Measurements from ENCODE around the gene CORO7.

CORO7 gene

DNA sequence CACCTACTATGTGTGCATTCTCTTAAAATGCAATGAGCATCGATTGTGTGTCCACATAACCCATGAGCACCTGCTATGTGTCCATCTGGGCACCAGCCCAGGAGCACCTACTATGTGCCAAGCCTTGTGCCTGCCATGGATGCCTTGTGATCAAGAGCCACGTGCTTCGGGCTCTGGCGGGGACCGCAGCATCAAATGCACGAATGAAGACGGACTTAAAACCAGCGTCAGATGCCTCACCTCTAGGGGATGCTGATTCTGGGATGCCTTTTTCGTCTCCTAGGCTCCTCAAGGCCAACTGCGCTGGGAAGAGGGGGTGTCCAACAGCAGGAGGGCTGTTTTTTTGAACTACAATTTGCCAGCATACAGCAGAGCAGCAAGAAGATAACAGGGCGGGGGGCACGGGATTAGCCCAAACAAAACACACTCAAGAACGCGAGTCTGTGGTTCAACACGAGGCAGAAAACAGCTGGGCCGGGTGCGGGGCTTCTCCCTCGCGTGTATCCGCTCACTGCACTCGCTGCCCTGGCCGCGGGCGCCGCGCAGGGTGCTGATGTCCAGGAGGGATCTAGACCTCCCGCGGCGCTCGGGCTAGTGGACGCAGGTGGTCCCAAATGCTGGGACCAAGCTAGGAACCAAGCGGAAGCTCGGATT lies 101.7 kb downstream of the CORO7 start:
- Histone ChIP-seq H3K4me3 (replicated peaks; ENCODE audit: low read depth, low read length) (peak overlapping the region; percentile 43), H3K36me3 (ENCODE audit: control insufficient read depth, insufficient read depth, low read length) (no peaks in the 10 kb centered on the region), H3K27me3 (replicated peaks; ENCODE audit: control insufficient read depth, insufficient read depth, low read length) (peaks cover 8% of the 10 kb centered on the region)
- TF ChIP-seq, protein P1, sequence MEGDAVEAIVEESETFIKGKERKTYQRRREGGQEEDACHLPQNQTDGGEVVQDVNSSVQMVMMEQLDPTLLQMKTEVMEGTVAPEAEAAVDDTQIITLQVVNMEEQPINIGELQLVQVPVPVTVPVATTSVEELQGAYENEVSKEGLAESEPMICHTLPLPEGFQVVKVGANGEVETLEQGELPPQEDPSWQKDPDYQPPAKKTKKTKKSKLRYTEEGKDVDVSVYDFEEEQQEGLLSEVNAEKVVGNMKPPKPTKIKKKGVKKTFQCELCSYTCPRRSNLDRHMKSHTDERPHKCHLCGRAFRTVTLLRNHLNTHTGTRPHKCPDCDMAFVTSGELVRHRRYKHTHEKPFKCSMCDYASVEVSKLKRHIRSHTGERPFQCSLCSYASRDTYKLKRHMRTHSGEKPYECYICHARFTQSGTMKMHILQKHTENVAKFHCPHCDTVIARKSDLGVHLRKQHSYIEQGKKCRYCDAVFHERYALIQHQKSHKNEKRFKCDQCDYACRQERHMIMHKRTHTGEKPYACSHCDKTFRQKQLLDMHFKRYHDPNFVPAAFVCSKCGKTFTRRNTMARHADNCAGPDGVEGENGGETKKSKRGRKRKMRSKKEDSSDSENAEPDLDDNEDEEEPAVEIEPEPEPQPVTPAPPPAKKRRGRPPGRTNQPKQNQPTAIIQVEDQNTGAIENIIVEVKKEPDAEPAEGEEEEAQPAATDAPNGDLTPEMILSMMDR (IDR thresholded peaks at IDR 0.05; ENCODE audit: insufficient read depth, low read length, poor library complexity, severe bottlenecking), result no peak
- no peak for DNase-seq (ENCODE audit: extremely low read depth, insufficient read length)

DNA sequence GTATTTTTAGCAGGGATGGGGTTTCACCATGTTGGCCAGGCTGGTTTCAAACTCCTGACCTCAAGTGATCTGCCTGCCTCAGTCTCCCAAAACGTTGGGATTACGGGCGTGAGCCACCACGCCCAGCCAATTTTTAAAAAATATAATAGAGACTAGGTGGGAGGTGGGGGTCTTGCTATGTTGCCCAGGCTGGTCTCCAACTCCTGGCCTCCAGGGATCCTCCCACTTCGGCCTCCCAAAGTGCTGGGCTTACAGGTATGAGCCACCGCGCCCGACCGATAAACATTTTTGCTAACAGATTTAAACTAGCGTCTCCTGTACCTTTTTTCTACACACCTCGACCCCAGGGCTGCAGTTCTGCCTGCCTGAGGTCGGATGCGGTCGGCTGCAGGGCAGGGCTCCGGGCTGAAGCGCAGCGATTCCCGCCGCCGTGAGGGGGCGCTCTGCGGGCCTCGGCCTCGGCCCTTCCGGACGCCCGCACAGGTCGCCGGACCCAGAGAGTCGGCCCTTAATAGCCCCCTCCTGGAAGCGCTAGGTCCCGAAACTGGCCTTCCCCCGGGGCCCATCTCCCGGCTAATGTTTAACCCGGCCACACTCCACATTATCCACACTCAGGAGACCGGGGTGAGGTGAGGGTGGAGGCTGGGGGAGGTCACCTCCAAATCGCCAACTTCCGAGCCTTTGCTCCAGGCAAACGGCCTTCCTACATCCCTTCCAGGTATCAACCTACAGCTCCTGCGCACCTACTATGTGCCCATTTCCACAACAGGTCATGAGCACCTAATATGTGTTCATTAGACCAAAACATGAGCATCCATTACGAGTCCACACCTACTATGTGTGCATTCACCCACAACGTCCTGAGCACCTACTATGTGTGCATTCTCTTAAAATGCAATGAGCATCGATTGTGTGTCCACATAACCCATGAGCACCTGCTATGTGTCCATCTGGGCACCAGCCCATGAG lies 102.5 kb downstream of the CORO7 start:
- no peaks in the 10 kb centered on the region for H3K36me3 ChIP-seq (ENCODE audit: control insufficient read depth, insufficient read depth, low read length)
- no peak overlapping the region for H3K4me3 ChIP-seq (replicated peaks; ENCODE audit: low read depth, low read length)
- peaks cover 8% of the 10 kb centered on the region for H3K27me3 ChIP-seq (replicated peaks; ENCODE audit: control insufficient read depth, insufficient read depth, low read length)
- peak; percentile 64 for DNase-seq (ENCODE audit: extremely low read depth, insufficient read length)
- TF ChIP-seq, protein P1 (IDR thresholded peaks at IDR 0.05; ENCODE audit: insufficient read depth, low read length, poor library complexity, severe bottlenecking), result peak; percentile 80

DNA sequence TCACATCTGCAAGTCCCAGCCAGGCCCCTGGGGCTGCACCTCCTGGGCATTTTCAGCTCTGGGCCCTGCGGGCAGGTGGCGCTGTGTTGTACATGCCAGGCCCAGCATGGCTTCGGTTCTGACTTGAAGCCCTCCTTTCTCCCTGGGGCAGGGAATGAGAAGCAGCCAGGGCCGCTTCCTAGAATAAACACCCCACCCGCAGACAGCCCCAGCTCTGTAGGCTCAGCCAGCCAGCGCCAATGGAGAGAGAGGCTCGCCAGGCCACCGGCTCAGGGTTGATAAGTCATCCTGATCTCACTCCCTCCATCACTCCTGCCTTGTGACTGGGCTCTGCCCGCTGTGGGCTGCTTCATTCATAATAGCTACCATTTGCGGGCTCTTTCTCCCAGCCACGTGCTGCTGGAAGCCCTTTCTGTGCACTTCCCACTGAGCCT lies 106.5 kb downstream of the CORO7 start:
- Histone ChIP-seq H3K36me3 (ENCODE audit: control insufficient read depth, insufficient read depth, low read length) (no peaks in the 10 kb centered on the region; the same call in 1 of the 2 replicates), H3K27me3 (replicated peaks; ENCODE audit: control insufficient read depth, insufficient read depth, low read length) (peaks cover 5% of the 10 kb centered on the region), H3K4me3 (replicated peaks; ENCODE audit: low read depth, low read length) (no peak overlapping the region)
- TF ChIP-seq, protein P1 (IDR thresholded peaks at IDR 0.05; ENCODE audit: insufficient read depth, low read length, poor library complexity, severe bottlenecking), result peak; percentile 96
- DNase-seq (ENCODE audit: extremely low read depth, insufficient read length), result peak; percentile 77

DNA sequence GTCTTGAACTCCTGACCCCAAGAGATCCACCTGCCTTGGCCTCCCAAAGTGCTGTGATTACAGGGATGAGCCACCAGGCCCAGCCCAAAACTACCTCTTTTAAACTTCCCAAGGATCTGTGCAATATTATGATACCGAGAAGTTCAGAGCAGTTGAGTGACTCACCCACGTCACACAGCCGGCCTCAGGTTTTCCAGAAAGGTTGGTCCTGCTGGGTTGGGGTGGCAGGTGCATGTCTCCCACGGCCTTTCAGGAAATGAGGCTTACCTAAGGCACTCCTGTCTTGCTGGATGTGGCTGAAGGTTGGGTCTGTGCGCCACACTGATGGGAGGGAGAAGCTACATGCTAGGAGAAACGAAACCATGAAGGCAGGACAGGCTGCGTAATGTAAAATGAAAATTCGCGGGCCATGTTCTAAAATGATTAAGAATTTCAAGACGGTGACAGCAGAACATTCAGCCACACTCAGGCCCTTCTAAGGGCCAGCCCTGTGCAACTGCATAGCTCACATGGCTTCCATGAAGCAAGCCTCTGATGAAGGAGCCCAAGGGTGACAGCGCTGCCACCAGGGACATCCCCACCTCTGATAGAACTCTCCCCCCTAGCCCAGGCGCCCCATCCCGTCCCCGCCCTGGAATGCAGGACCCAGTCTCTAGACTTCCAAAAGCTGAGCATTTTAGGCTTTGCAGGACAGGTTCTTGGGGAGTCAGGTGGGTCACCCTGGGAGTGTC lies 107.1 kb downstream of the CORO7 start:
- H3K4me3 ChIP-seq (replicated peaks; ENCODE audit: low read depth, low read length), result no peak overlapping the region
- H3K36me3 ChIP-seq (ENCODE audit: control insufficient read depth, insufficient read depth, low read length), result no peaks in the 10 kb centered on the region; the same call in 1 of the 2 replicates
- H3K27me3 ChIP-seq (replicated peaks; ENCODE audit: control insufficient read depth, insufficient read depth, low read length), result no peaks in the 10 kb centered on the region; the same call in none of the 2 replicates
- TF ChIP-seq, protein P1 (IDR thresholded peaks at IDR 0.05; ENCODE audit: insufficient read depth, low read length, poor library complexity, severe bottlenecking), result no peak
- no peak for DNase-seq (ENCODE audit: extremely low read depth, insufficient read length)

DNA sequence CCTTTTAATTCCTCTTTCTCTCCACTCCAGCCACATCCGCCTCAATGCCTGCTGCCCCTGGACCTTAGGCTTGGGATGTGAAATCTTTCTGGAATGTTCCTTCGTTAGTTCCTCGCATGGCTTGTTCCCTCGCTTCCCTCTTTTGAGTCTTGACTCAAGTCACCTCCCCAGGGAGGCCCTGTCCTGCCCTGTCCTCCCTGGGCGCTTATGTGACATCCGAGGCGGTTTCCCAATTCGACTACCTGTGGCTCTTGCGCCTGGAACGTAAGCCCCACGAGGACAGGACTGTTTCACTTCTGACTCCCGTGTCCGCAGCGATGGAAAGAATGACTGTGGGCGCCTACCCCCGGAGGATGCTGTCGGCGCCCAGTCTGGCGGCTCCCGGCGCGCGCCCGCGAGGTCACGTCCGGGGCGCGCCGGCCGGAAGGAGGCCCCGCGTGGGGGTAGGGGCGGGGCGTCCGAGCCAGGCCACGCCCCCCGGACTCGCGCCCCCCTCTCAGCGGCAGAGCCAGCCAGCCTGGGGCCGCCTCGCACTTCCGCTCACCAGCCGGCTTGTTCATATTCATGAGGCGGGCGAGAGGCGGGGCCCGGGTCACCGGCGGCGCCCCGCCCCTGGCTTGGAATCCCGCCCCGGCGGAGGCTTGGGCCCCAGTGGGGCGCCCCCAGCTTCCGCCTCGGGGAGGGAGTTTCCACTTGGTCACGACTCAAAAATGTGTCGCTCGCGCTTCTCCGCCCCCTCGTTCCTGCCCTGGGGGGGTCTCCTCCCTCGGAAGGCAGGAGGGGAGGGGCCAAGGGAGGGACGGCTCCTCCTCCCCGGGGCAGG lies 109.0 kb downstream of the CORO7 start:
- H3K4me3 ChIP-seq (replicated peaks; ENCODE audit: low read depth, low read length), result peak overlapping the region; percentile 93
- TF ChIP-seq, protein P1 (IDR thresholded peaks at IDR 0.05; ENCODE audit: insufficient read depth, low read length, poor library complexity, severe bottlenecking), result no peak
- peak; percentile 98 for DNase-seq (ENCODE audit: extremely low read depth, insufficient read length)
- H3K27me3 ChIP-seq (replicated peaks; ENCODE audit: control insufficient read depth, insufficient read depth, low read length), result no peaks in the 10 kb centered on the region
- peaks cover 2% of the 10 kb centered on the region for H3K36me3 ChIP-seq (ENCODE audit: control insufficient read depth, insufficient read depth, low read length)

All from GM06990 (cell line).